GM21367 (cell line): ENCODE data around the gene SLC22A14.
A peak's percentile ranks its signal among the peaks of the same experiment; 100 is the strongest.

Experiments
- ATAC-seq: cut with Tn5 transposase; IDR thresholded peaks from one replicate; pipeline ENCODE4 v1.9.1; 2021; ENCODE audit not compliant: unreplicated experiment

SLC22A14 gene

GRCh38 chr3:38343797-38344594 lies 61.9 kb downstream of the SLC22A14 start:
- no peak for ATAC-seq

- no peak for ATAC-seq
Observed at GRCh38 chr3:38345879-38346586, 63.9 kb downstream of the SLC22A14 start.

- ATAC-seq: peak; percentile 97
Observed at GRCh38 chr3:38346587-38347410, 64.7 kb downstream of the SLC22A14 start, which contains the start of gene XYLB. Gene XYLB (plus strand): TSS chr3:38346785. CDS start chr3:38346869, 84 bp downstream.

DNA sequence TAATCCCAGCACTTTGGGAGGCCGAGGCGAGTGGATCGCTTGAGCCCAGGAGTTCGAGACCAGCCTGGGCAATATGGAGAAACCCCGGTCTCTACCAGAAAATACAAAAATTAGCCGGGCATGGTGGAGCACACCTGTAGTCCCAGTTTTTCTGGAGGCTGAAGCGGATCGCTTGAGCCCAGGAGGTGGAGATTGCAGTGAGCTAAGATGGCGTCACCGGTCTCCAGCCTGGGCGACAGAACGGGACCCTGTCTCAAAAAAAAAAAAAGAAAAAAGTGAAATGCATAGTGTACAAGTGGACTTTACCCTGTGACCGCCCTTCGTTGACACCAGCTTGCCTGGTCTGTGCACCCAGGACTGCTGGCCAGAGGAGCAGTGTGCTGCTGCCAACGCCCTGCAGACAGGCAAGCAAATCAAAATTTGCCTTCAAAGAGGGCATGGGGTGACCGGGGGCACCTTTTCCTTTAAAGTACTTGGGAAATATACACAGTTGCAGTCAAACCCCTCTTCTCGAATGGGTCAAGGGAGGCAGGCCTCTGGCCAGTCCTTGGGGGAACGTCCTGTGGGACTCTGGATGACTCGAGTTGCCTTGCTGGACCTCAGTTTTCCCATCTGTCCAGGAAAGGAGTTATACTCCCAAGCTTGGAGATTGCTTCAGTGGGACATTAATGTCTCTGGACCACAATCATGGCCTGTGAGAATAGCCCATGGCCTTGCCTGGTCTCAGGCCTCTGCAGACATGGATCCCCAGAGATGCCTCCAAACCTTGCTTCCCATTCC lies 65.5 kb downstream of the SLC22A14 start:
- ATAC-seq: no peak

DNA sequence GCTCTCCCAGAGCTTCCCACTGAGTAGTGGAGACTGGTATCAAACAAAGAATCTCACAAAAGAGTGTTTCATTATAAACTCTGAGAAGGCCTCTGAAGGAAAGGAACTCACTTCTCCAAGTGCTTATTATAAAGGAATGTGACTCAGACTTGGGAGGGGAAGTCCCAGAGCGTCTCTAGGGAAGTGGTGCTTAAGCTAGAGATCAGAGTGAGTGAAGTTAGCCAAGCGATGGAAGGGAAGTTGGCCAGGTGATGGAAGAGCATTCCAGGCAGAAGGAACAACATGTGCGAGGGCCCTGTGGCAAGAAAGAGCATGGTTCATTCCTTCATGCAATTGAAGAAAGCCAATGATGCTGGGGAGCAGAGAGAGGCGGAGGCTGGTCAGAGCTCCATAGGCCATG lies 66.8 kb downstream of the SLC22A14 start:
- ATAC-seq: no peak

- ATAC-seq: no peak
Observed at GRCh38 chr3:38349684-38350359, 67.7 kb downstream of the SLC22A14 start.

DNA sequence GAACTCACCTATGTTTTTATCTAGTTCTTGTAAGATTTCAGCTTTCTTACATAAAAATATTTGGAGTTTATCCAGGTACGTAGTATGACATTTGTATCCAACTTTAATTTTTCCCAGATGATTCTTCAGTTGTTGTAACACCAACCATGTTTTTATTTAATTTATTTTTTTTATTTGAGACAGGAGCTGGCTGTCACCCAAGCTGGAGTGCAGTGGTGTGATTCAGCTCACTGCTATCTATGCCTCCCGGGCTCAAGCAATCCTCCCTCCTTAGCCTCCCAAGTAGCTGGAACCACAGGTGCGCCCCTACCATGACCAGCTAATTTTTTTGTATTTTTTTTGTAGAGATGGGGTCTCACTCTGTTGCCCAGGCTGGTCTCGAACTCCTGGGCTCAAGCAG lies 71.1 kb downstream of the SLC22A14 start:
- ATAC-seq: no peak

DNA sequence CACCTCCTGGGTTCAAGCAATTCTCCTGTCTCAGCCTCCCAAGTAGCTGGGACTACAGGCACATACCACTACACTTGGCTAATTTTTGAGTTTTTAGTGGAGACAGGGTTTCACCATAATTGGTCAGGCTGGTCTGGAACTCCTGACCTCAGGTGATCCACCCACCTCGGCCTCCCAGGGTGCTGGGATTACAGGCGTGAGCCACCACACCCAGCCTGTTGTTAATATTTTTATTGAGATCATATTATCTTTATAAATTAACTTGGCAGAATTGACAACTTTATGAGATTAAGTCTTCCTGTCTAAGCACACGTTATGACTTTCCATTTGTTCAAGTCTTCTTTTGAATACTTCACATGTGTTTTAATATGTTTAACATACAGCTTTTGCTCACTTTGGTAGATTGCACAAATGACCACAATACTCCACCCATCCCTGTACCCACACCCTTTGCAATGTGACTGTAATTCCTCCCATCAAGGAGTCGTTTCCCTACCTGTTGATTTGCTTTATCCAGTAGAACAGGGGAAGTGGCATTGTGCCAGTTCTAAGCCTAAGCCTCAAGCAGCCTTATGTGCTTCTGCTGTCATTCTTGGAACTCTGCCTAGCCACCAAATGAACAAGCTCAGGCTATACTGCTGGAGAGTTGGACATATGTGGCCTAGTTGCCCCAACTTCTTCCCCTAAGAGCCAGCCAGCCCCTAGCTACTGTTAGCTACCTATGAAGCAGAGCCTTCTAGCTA lies 72.7 kb downstream of the SLC22A14 start:
- no peak for ATAC-seq

GRCh38 chr3:38359038-38359437 lies 76.9 kb downstream of the SLC22A14 start:
- ATAC-seq: no peak

- ATAC-seq: no peak
Observed at GRCh38 chr3:38360345-38360744, 78.3 kb downstream of the SLC22A14 start.

- no peak for ATAC-seq
Observed at GRCh38 chr3:38361496-38361895, 79.4 kb downstream of the SLC22A14 start.

DNA sequence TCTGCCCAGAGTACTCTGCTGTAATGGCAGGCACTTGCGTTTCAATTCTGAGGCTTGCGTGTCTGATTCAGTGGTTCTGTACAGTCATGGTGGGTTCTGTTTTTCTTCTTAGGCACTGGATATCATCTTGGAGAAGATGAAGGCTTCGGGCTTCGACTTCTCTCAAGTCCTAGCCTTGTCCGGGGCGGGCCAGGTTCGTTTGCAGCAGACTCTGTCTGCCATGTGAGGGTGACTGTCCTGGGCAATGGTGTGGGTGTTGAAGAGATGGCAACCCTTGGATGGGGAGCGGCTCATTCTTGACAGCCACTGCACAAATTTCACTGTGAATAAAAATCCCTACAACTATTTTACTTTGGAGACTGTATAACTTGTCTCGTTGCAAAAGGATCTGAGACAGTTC lies 80.7 kb downstream of the SLC22A14 start:
- no peak for ATAC-seq

DNA sequence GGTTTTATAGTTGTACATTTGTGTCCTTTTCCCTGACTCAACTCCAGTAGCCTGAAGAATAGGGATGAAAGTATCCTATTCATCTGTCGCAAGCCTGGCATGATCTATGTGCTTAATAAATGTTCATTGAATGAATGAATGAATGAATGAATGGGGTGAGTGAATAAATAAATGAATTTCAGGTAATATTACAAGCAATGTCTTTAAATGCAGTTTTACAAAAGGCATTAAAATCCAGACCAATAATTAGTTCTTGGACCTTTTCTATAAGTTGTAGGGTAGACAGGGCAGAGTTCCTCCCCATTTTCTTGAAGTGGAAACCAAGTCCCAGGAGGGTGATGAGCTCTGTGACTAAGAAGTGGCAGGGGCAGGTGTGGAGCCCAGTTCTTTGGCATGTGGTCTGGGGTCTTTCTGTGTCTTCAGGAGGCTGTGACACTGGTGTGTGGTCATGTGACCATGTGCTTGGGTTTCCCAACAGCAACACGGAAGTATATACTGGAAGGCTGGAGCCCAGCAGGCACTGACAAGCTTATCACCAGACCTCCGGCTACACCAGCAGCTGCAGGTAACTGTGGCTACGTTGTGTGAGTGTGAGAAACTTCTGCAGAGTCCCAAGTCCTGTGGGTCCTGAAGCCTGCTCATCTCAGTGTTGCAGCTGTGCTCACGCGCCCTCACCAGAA lies 82.8 kb downstream of the SLC22A14 start:
- ATAC-seq: no peak

- no peak for ATAC-seq
Observed at GRCh38 chr3:38365469-38366062, 83.5 kb downstream of the SLC22A14 start.

GRCh38 chr3:38366082-38366481 lies 84.0 kb downstream of the SLC22A14 start:
- ATAC-seq: no peak

- no peak for ATAC-seq
Observed at GRCh38 chr3:38367779-38368178, 85.7 kb downstream of the SLC22A14 start.
